Measurements from ENCODE around the gene SELENOP.

Gene SELENOP, protein sequence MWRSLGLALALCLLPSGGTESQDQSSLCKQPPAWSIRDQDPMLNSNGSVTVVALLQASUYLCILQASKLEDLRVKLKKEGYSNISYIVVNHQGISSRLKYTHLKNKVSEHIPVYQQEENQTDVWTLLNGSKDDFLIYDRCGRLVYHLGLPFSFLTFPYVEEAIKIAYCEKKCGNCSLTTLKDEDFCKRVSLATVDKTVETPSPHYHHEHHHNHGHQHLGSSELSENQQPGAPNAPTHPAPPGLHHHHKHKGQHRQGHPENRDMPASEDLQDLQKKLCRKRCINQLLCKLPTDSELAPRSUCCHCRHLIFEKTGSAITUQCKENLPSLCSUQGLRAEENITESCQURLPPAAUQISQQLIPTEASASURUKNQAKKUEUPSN

DNA sequence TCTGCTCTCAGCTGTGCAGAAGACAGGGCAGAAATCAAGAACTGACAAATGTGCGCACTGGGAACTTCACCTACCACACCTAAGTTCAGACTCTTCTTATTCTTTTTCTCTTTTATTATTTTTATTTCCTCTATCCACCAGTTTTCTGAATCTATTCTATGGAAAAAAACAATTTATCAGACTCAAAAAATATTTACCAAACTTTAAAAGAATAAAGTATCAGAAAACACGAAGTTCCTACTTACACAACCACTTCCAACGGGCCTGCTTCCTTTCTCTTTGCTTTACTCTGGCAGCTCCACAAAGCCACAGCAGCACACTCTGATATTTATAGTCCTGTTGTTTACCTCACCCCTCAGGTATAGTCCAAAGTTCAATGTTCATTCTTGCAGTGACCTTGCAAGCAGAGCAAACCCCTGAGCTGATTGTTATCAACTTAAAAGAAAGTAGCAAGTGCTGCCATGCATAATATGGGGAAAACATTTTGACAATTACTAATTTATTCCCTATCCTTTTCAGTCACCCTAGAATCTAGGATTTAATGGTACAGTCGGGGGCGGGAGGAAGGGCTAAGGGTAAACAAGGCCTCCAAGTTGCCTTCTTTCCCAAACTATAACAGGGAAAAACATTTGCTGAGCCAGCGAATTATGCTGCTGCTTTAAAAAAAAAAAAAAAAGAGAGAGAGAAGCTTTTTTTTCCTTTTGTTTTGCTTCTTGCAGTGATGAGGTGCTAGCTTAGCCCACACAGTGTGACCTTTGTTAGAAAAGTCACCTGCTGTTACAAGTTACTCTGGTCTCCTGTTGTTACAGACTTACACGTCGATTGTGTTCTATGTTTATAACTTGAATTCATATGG lies at the start of gene SELENOP:
SELENOP (minus strand) TSS at position 302 of the 856 bp plus-strand sequence. CDS start 3,539 bp downstream, outside the sequence.
- no peak for DNase-seq (ENCODE audit: extremely low read depth, low read depth)
- TF ChIP-seq, protein P1, sequence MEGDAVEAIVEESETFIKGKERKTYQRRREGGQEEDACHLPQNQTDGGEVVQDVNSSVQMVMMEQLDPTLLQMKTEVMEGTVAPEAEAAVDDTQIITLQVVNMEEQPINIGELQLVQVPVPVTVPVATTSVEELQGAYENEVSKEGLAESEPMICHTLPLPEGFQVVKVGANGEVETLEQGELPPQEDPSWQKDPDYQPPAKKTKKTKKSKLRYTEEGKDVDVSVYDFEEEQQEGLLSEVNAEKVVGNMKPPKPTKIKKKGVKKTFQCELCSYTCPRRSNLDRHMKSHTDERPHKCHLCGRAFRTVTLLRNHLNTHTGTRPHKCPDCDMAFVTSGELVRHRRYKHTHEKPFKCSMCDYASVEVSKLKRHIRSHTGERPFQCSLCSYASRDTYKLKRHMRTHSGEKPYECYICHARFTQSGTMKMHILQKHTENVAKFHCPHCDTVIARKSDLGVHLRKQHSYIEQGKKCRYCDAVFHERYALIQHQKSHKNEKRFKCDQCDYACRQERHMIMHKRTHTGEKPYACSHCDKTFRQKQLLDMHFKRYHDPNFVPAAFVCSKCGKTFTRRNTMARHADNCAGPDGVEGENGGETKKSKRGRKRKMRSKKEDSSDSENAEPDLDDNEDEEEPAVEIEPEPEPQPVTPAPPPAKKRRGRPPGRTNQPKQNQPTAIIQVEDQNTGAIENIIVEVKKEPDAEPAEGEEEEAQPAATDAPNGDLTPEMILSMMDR (IDR thresholded peaks at IDR 0.05; ENCODE audit: low read depth, low read length, missing control alignments) = no peak
- no peak within 1 kb of the TSS for H3K4me3 ChIP-seq (replicated peaks; ENCODE audit: low read depth, low read length)

DNA sequence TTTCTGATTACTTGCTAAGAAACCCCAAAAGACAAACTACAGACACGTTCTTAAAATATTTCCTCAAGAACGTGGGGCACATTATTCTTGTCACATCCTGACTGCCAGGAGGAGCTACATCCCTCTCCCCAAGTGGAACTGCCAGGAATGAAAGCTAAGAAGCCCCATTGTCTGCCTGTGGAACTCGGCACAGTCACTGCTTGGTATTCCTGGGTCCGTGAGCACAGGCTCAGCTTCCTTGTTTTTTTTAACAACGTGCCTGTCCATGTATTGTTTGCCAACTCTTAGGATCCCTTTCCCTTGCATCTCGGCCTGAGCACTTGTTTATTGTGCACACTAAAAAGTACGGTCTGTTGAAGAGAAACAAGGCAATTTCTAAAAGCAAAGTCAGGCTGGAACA lies 47.0 kb upstream of the SELENOP start:
- no peak for DNase-seq (ENCODE audit: extremely low read depth, low read depth)
- TF ChIP-seq, protein P1 (IDR thresholded peaks at IDR 0.05; ENCODE audit: low read depth, low read length, missing control alignments) = no peak
- H3K4me3 ChIP-seq (replicated peaks; ENCODE audit: low read depth, low read length) = no peak overlapping the region

DNA sequence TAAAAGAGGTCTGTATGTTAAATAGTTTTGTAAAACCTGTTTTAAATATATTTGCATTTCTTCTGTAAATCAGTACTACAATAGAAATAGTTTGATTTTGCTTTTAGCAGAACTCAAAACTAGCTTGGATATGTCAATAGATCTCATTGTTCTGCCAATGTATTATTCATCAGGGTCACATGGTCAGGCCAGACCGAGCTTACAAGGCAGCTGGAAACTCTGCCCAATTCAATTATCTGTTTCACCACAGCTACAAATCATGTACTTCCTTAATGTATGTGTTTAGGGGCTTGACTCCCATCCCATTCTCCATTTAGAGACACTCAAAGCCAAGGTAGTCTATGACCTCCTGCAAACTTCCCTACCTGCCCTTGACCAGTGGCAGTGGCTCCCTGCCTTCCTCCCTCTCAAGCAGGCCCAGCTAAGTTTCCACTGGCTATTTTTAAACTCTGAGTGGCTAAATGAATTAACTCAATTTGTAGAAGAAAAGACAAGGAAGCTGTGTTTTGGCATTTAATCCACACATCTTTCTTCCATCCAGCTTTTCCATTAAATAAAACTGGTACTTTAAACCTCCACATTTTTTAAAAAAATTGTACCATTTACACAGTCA lies 46.4 kb upstream of the SELENOP start:
- H3K4me3 ChIP-seq (replicated peaks; ENCODE audit: low read depth, low read length) = no peak overlapping the region
- DNase-seq (ENCODE audit: extremely low read depth, low read depth) = no peak
- TF ChIP-seq, protein P1 (IDR thresholded peaks at IDR 0.05; ENCODE audit: low read depth, low read length, missing control alignments) = no peak

DNA sequence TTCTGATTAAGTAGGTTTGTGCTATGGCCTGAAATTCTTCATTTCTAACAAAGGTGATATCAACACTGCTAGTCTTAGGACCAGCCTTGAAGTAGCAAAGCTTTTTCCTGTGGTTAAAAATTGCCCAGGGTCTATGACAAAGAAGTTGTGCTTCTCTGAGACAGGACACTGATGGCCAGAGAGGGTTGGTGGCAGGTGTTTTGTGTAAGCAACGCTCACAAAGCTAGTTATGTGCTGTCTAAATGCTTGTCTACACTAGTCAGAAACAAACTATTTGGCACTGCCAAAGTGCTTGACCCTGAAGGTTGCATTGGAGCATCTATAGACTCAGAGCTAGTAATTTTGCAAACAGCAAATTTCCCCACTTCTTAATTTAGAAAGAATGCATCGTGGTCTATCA lies 44.1 kb upstream of the SELENOP start:
- TF ChIP-seq, protein P1 (IDR thresholded peaks at IDR 0.05; ENCODE audit: low read depth, low read length, missing control alignments) = no peak
- H3K4me3 ChIP-seq (replicated peaks; ENCODE audit: low read depth, low read length) = no peak overlapping the region
- DNase-seq (ENCODE audit: extremely low read depth, low read depth) = no peak

DNA sequence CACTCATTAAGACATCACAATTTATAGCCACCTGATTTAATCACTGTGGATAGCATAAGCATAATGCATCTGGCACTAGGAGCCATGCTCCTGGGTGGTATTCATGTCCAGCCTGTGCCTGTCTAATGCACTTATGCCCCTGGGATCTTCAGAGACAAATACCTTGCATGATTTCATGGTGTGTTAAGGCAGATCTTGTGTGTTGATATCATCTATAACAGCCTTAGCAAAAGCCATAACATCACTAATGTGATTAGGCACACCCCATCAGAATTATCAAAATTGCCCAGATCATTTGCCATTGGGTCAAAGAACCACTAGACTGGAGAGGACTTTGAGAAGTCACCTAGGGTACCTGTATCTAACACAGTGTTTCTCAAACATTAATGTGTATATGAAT lies 43.7 kb upstream of the SELENOP start:
- H3K4me3 ChIP-seq (replicated peaks; ENCODE audit: low read depth, low read length) = no peak overlapping the region
- DNase-seq (ENCODE audit: extremely low read depth, low read depth) = no peak
- TF ChIP-seq, protein P1 (IDR thresholded peaks at IDR 0.05; ENCODE audit: low read depth, low read length, missing control alignments) = no peak

DNA sequence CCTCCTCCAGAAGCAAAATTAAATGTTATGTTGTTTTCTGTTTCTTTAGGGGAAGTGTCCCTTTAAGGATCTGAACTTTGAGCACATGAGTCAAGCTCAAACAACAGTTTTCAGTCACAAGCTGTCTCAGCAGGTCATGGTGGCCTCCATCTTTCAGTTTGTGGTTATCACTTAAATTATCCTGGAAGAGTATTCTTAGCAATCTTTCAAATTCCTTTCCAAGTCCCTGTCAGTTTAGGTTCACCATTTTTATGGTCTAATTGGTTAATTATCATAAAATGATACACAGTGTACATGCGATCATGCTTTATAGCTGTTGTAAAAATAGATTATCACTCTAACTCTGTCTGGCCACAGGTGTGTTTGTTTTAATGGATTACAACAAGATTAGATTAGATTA lies 43.1 kb upstream of the SELENOP start:
- no peak for DNase-seq (ENCODE audit: extremely low read depth, low read depth)
- TF ChIP-seq, protein P1 (IDR thresholded peaks at IDR 0.05; ENCODE audit: low read depth, low read length, missing control alignments) = no peak
- no peak overlapping the region for H3K4me3 ChIP-seq (replicated peaks; ENCODE audit: low read depth, low read length)
